22Rv1 (cell line): Measurements from ENCODE around the gene ACTG1.
A peak's percentile ranks its signal among the peaks of the same experiment; 100 is the strongest.

Experiments
- H3K27ac ChIP-seq: fragments of 450-650 bp; 2 replicates; pipeline ENCODE4 v1.5.1; 2017
- CTCF ChIP-seq: fragments of 450-650 bp; IDR thresholded peaks from 2 replicates; pipeline ENCODE4 v1.5.1; 2017; ENCODE audit warnings: mild to moderate bottlenecking
- ZFX ChIP-seq: fragments of 450-650 bp; IDR thresholded peaks from 2 replicates; pipeline ENCODE4 v1.6.1; 2017; ENCODE audit warnings: antibody characterized with exemption, borderline replicate concordance

Gene ACTG1

DNA sequence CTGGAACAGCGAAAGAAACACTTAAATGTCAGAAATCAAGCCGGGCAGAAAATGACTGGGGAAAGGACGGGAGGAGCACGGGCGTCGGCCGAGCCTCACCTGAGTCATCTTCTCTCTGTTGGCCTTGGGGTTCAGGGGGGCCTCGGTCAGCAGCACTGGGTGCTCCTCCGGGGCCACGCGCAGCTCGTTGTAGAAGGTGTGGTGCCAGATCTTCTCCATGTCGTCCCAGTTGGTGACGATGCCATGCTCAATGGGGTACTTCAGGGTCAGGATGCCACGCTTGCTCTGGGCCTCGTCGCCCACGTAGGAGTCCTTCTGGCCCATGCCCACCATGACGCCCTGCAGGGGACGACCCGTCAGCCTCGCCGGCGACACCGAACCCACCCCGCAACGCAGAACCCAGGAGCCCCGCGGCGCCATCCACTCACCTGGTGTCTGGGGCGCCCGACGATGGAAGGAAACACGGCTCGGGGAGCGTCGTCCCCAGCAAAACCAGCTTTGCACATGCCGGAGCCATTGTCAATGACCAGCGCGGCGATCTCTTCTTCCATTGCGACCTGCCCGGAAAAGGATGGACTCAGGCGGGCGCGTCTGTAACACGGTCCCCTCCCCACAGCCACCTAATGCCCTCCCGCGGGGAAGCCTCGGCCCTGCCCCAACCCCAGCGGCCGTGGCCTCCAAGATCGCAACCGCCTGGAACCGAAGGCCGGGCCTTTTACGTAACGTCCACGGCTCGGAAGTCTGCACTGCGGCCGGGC, 616 bp downstream of the ACTG1 start:
- H3K27ac ChIP-seq, result peak overlapping the region; percentile 100
- TF ChIP-seq CTCF, result no peak
- TF ChIP-seq ZFX, result no peak

GRCh38 chr17:81511554-81511803, 1.1 kb downstream of the ACTG1 start:
- TF ChIP-seq ZFX, result no peak
- no peak for TF ChIP-seq CTCF
- H3K27ac ChIP-seq, result peak overlapping the region; percentile 100

- TF ChIP-seq ZFX (no peak), CTCF (no peak)
- H3K27ac ChIP-seq, result peak overlapping the region; percentile 100
Measured at GRCh38 chr17:81510785-81511553, 1.6 kb downstream of the ACTG1 start.

- H3K27ac ChIP-seq, result peak overlapping the region; percentile 100
- TF ChIP-seq ZFX, result no peak
- no peak for TF ChIP-seq CTCF
Measured at GRCh38 chr17:81509972-81510784, 2.4 kb downstream of the ACTG1 start.

DNA sequence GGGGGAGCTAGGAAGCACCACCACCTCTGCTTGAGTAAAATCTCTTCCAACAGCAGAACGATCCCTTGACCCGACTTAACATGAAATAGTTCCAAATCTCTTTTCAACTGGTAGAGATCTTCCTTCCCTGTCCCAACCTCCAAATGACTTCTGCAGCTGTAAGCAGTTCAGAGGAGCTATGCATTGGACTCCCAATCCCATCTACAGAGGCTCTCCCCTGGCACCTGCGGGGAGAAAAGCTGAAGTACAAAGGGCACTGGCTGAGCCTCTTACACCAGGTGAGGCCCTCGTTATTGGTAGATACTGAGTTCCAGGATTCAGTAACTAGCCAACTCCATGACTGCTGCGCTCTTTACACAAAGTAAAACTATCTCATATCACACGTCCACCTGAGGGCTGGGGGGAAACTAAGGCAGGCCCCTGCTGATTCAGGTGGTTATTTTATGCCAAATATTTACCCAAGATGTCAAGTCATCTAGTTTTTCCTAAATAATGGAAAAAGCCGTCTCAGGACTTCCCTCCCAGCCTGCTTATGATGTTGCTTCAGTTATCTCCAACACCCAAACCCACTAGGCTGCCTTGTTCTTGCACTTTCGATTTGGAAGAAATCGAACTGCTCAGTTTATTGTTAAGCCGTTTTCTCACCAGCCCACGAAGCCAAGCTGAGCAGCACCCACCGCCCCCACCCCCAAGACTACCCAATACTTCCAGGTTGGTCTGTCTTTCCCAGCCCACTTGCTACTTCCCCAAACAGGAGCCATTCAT, 3.2 kb downstream of the ACTG1 start:
- TF ChIP-seq ZFX (no peak), CTCF (no peak)
- H3K27ac ChIP-seq, result peak overlapping the region; percentile 100

DNA sequence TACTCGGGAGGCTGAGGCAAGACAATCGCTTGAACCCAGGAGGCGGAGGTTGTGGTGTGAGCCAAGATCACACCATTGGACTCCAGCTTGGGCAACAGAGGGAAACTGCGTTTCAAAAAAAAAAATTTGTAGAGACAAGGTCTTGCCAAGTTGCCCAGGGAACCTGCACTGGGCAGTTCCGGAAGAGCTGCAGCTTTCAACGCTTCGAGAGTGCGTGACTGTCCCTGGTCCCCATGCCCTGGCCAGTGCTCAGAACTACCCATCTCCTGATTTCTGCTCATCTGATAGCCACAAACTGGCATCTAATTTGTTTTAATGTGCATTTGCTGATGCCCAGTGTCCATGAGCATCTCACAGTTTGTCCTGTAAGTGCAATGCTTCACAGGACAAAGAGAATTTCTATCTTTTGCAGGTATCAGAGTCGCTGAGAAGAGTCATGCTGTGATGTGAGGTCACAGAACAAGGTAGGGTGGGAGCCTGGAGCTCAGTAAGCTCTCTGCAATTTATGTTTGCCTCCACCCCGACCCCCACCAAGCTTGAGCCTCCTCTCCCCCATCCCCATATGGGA, 3.9 kb downstream of the ACTG1 start:
- H3K27ac ChIP-seq, result peak overlapping the region; percentile 100
- TF ChIP-seq ZFX (no peak), CTCF (no peak)
